Astrocyte (in vitro differentiated cells and primary cell): Measurements from ENCODE around the gene FAM240A. TPM values are rescaled to one million over a fixed set of nuclear protein-coding genes. Genes with fewer than 3 reads are reported as not detected.

ENCODE experiments used
- DNase-seq: peaks from one replicate; pipeline ENCODE4 v3.0.0-alpha.2; 2010; ENCODE audit warnings: low read depth
- FAIRE-seq: peaks from 2 replicates; lab custom pipeline; 2011; peaks lifted over from hg19 to GRCh38; lab: Jason Lieb, UNC
- H2AFZ ChIP-seq: 2 replicates; pipeline ENCODE4 v1.6.0; 2012; ENCODE audit warnings: low read depth, low read length, inconsistent platforms
- H3K27ac ChIP-seq: 2 replicates; pipeline ENCODE4 v1.5.1; 2011; ENCODE audit warnings: low read depth, low read length, inconsistent platforms
- H3K27me3 ChIP-seq: 2 replicates; pipeline ENCODE4 v1.6.0; 2011; ENCODE audit warnings: low read length, inconsistent platforms; ENCODE audit not compliant: insufficient read depth
- H3K36me3 ChIP-seq: 2 replicates; pipeline ENCODE4 v1.5.1; 2011; ENCODE audit warnings: low read length, inconsistent platforms; ENCODE audit not compliant: insufficient read depth
- H3K4me1 ChIP-seq: 2 replicates; pipeline ENCODE4 v1.5.1; 2011; ENCODE audit warnings: low read length, inconsistent platforms; ENCODE audit not compliant: insufficient read depth
- H3K4me2 ChIP-seq: 2 replicates; pipeline ENCODE4 v1.6.0; 2012; ENCODE audit warnings: low read length, inconsistent platforms
- H3K4me3 ChIP-seq: 2 replicates; pipeline ENCODE4 v1.5.1; 2011; ENCODE audit warnings: low read depth, mild to moderate bottlenecking, low read length, inconsistent platforms; ENCODE audit not compliant: insufficient read depth
- H3K79me2 ChIP-seq: 2 replicates; pipeline ENCODE4 v1.6.0; 2012; ENCODE audit warnings: mild to moderate bottlenecking, low read length, inconsistent platforms; ENCODE audit not compliant: insufficient read depth
- H3K9ac ChIP-seq: 2 replicates; pipeline ENCODE4 v1.6.0; 2012; ENCODE audit warnings: mild to moderate bottlenecking, low read length, inconsistent platforms
- H3K9me3 ChIP-seq: 2 replicates; pipeline ENCODE4 v1.5.1; 2012; ENCODE audit warnings: low read depth, mild to moderate bottlenecking, low read length, inconsistent platforms; ENCODE audit not compliant: insufficient read depth
- H4K20me1 ChIP-seq: 2 replicates; pipeline ENCODE4 v1.6.0; 2012; ENCODE audit warnings: low read length, inconsistent platforms; ENCODE audit not compliant: insufficient read depth
- H3K27ac Mint-ChIP-seq: one replicate; pipeline ENCODE4 v1.8.0; 2021; ENCODE audit warnings: mild to moderate bottlenecking, mixed read lengths; ENCODE audit not compliant: unreplicated experiment
- H3K27me3 Mint-ChIP-seq: one replicate; pipeline ENCODE4 v1.8.0; 2021; ENCODE audit warnings: low read depth, mixed read lengths; ENCODE audit not compliant: unreplicated experiment
- H3K36me3 Mint-ChIP-seq: one replicate; pipeline ENCODE4 v1.8.0; 2021; ENCODE audit warnings: low read depth, mixed read lengths; ENCODE audit not compliant: unreplicated experiment
- H3K4me1 Mint-ChIP-seq: one replicate; pipeline ENCODE4 v1.8.0; 2021; ENCODE audit warnings: low read depth, mixed read lengths; ENCODE audit not compliant: unreplicated experiment
- H3K4me3 Mint-ChIP-seq: one replicate; pipeline ENCODE4 v1.8.0; 2021; ENCODE audit warnings: mild to moderate bottlenecking, moderate library complexity, mixed read lengths; ENCODE audit not compliant: unreplicated experiment
- H3K9me3 Mint-ChIP-seq: one replicate; pipeline ENCODE4 v1.8.0; 2021; ENCODE audit warnings: mild to moderate bottlenecking, mixed read lengths; ENCODE audit not compliant: unreplicated experiment
- CTCF ChIP-seq: IDR thresholded peaks from 2 replicates; pipeline ENCODE4 v1.5.1; 2011; ENCODE audit warnings: low read depth, mild to moderate bottlenecking, inconsistent platforms, low read length, moderate library complexity; ENCODE audit not compliant: insufficient read depth
- EZH2 ChIP-seq: IDR thresholded peaks from 2 replicates; pipeline ENCODE4 v1.6.1; 2012; ENCODE audit warnings: mild to moderate bottlenecking, low read length, inconsistent platforms; ENCODE audit not compliant: insufficient read depth
- total RNA-seq: library from RNA; stranded (reverse); gene quantifications from 2 replicates; pipeline ENCODE4 v1.2.1, GENCODE V29; 2021

The FAM240A gene
- total RNA-seq, 1 donor from 2014 or later: not detected

- H3K4me1 Mint-ChIP-seq: no peaks in the 10 kb centered on the region
- peaks cover 22% of the 10 kb centered on the region for H3K27me3 Mint-ChIP-seq
- H3K27ac Mint-ChIP-seq: no peak overlapping the region
- TF ChIP-seq EZH2 (no peak), CTCF (no peak)
- no peak overlapping the region for H3K27ac ChIP-seq
- H3K36me3 Mint-ChIP-seq: no peaks in the 10 kb centered on the region
- H2AFZ ChIP-seq: no peak overlapping the region
- no peaks in the 10 kb centered on the region for H4K20me1 ChIP-seq
- no peaks in the 10 kb centered on the region for H3K9me3 Mint-ChIP-seq
- H3K36me3 ChIP-seq: no peaks in the 10 kb centered on the region
- no peak overlapping the region for H3K4me2 ChIP-seq
- H3K79me2 ChIP-seq: no peaks in the 10 kb centered on the region
- no peaks in the 10 kb centered on the region for H3K4me1 ChIP-seq
- DNase-seq (no peak), FAIRE-seq (no peak)
- no peak overlapping the region for H3K4me3 ChIP-seq
- H3K9me3 ChIP-seq: no peaks in the 10 kb centered on the region
- H3K27me3 ChIP-seq: peaks cover 24% of the 10 kb centered on the region
- H3K4me3 Mint-ChIP-seq: no peak overlapping the region
- no peak overlapping the region for H3K9ac ChIP-seq
These were observed 1.1 kb downstream of the FAM240A start for GRCh38 chr3:46613313-46614005.

- no peak for DNase-seq
- Mint-ChIP-seq H3K27me3 (peaks cover 25% of the 10 kb centered on the region), H3K9me3 (no peaks in the 10 kb centered on the region), H3K4me1 (no peaks in the 10 kb centered on the region), H3K4me3 (no peak overlapping the region), H3K36me3 (no peaks in the 10 kb centered on the region), H3K27ac (no peak overlapping the region)
- Histone ChIP-seq H3K79me2 (no peaks in the 10 kb centered on the region), H4K20me1 (no peaks in the 10 kb centered on the region), H3K27me3 (peaks cover 22% of the 10 kb centered on the region), H3K36me3 (no peaks in the 10 kb centered on the region), H3K9me3 (no peaks in the 10 kb centered on the region), H3K27ac (no peak overlapping the region), H3K4me1 (no peaks in the 10 kb centered on the region), H3K4me3 (no peak overlapping the region), H2AFZ (no peak overlapping the region), H3K9ac (no peak overlapping the region), H3K4me2 (no peak overlapping the region)
- TF ChIP-seq EZH2 (no peak), CTCF (no peak)
- FAIRE-seq: no peak
These were observed 2.1 kb downstream of the FAM240A start for GRCh38 chr3:46614431-46614830.

GRCh38 chr3:46615050-46615775 is 2.9 kb downstream of the FAM240A start:
- H3K27me3 ChIP-seq: peaks cover 22% of the 10 kb centered on the region
- no peaks in the 10 kb centered on the region for H3K9me3 Mint-ChIP-seq
- no peaks in the 10 kb centered on the region for H4K20me1 ChIP-seq
- FAIRE-seq (no peak), DNase-seq (no peak)
- H3K4me3 Mint-ChIP-seq: no peak overlapping the region
- no peak overlapping the region for H3K27ac ChIP-seq
- H3K4me1 Mint-ChIP-seq: peaks cover 4% of the 10 kb centered on the region
- H3K9me3 ChIP-seq: no peaks in the 10 kb centered on the region
- H3K4me1 ChIP-seq: no peaks in the 10 kb centered on the region
- no peaks in the 10 kb centered on the region for H3K79me2 ChIP-seq
- no peak overlapping the region for H3K4me2 ChIP-seq
- TF ChIP-seq EZH2 (no peak), CTCF (no peak)
- no peak overlapping the region for H2AFZ ChIP-seq
- no peaks in the 10 kb centered on the region for H3K36me3 Mint-ChIP-seq
- no peak overlapping the region for H3K9ac ChIP-seq
- no peak overlapping the region for H3K4me3 ChIP-seq
- H3K27ac Mint-ChIP-seq: no peak overlapping the region
- peaks cover 20% of the 10 kb centered on the region for H3K27me3 Mint-ChIP-seq
- H3K36me3 ChIP-seq: no peaks in the 10 kb centered on the region
